ENCODE measurements around the gene C5orf47. TPM values are rescaled to one million over a fixed set of nuclear protein-coding genes. Genes with fewer than 3 reads are reported as not detected.

The C5orf47 gene
- total and polyA plus RNA-seq, 2 experiments from 2014 or later: 0.57 TPM; not detected in 1

GRCh38 chr5:173945160-173945559 lies 43.8 kb upstream of the C5orf47 start:
- no peak for TF ChIP-seq CTCF (IDR thresholded peaks at IDR 0.05; ENCODE audit: low read depth, low read length)
- no peak overlapping the region for H3K4me3 ChIP-seq
- peaks cover 60% of the 10 kb centered on the region for H3K4me1 ChIP-seq (ENCODE audit: low read depth)
- no peaks in the 10 kb centered on the region for H3K9me3 ChIP-seq (ENCODE audit: low read depth)
- no peak for DNase-seq (ENCODE audit: low read depth in 1 of 2, low spot score in 1 of 2)
- peak overlapping the region; percentile 76 for H3K27ac ChIP-seq
- H3K36me3 ChIP-seq: peaks cover 43% of the 10 kb centered on the region
- H3K27me3 ChIP-seq: no peaks in the 10 kb centered on the region

- Histone ChIP-seq H3K36me3 (peaks cover 54% of the 10 kb centered on the region), H3K9me3 (ENCODE audit: low read depth) (no peaks in the 10 kb centered on the region), H3K27me3 (no peaks in the 10 kb centered on the region), H3K27ac (peak overlapping the region; percentile 76), H3K4me3 (no peak overlapping the region), H3K4me1 (ENCODE audit: low read depth) (peaks cover 52% of the 10 kb centered on the region)
- no peak for DNase-seq (ENCODE audit: low read depth in 1 of 2, low spot score in 1 of 2)
- no peak for TF ChIP-seq CTCF (IDR thresholded peaks at IDR 0.05; ENCODE audit: low read depth, low read length)
Observed at GRCh38 chr5:173946323-173946722, 42.6 kb upstream of the C5orf47 start.

GRCh38 chr5:173950829-173951228 lies 38.1 kb upstream of the C5orf47 start:
- no peak for DNase-seq (ENCODE audit: low read depth in 1 of 2, low spot score in 1 of 2)
- H3K4me1 ChIP-seq (ENCODE audit: low read depth): peaks cover 51% of the 10 kb centered on the region
- TF ChIP-seq CTCF (IDR thresholded peaks at IDR 0.05; ENCODE audit: low read depth, low read length): no peak
- peaks cover 65% of the 10 kb centered on the region for H3K36me3 ChIP-seq
- H3K27ac ChIP-seq: peak overlapping the region; percentile 96
- H3K27me3 ChIP-seq: no peaks in the 10 kb centered on the region
- H3K9me3 ChIP-seq (ENCODE audit: low read depth): no peaks in the 10 kb centered on the region
- no peak overlapping the region for H3K4me3 ChIP-seq

GRCh38 chr5:173953528-173954090 lies 35.4 kb upstream of the C5orf47 start:
- Histone ChIP-seq H3K4me3 (no peak overlapping the region), H3K4me1 (ENCODE audit: low read depth) (peaks cover 47% of the 10 kb centered on the region), H3K27ac (peak overlapping the region; percentile 96), H3K9me3 (ENCODE audit: low read depth) (no peaks in the 10 kb centered on the region), H3K36me3 (peaks cover 47% of the 10 kb centered on the region), H3K27me3 (no peaks in the 10 kb centered on the region)
- TF ChIP-seq CTCF (IDR thresholded peaks at IDR 0.05; ENCODE audit: low read depth, low read length): no peak
- DNase-seq (ENCODE audit: low read depth in 1 of 2, low spot score in 1 of 2): no peak

- peak overlapping the region; percentile 96 for H3K27ac ChIP-seq
- no peak for TF ChIP-seq CTCF (IDR thresholded peaks at IDR 0.05; ENCODE audit: low read depth, low read length)
- DNase-seq (ENCODE audit: low read depth in 1 of 2, low spot score in 1 of 2): peak in 1 of 2 donors; percentile 59
- H3K4me3 ChIP-seq: no peak overlapping the region
- H3K27me3 ChIP-seq: no peaks in the 10 kb centered on the region
- H3K36me3 ChIP-seq: peaks cover 46% of the 10 kb centered on the region
- H3K9me3 ChIP-seq (ENCODE audit: low read depth): no peaks in the 10 kb centered on the region
- peaks cover 47% of the 10 kb centered on the region for H3K4me1 ChIP-seq (ENCODE audit: low read depth)
Observed at GRCh38 chr5:173954671-173955521, 34.1 kb upstream of the C5orf47 start.
